Mammary epithelial cell (primary cell): ENCODE data around the gene FARSA.

Experiments used
- EZH2 ChIP-seq: IDR thresholded peaks from 2 replicates; pipeline ENCODE4 v1.6.1; 2012; ENCODE audit warnings: low read length, inconsistent platforms, borderline replicate concordance
- TF ChIP-seq, protein P1 (sequence below), 2 donors: IDR thresholded peaks in 1 of 2; conservative IDR thresholded peaks in 1 of 2; 2 replicates each; pipeline ENCODE4 v1.5.1; 2011 to 2012; ENCODE audit warnings: inconsistent platforms in 2 of 2, low read length in 2 of 2, mild to moderate bottlenecking in 2 of 2, control low read depth in 1 of 2, low read depth in 1 of 2; ENCODE audit not compliant: insufficient read depth in 1 of 2; ENCODE audit errors: extremely low read depth in 1 of 2

DNA sequence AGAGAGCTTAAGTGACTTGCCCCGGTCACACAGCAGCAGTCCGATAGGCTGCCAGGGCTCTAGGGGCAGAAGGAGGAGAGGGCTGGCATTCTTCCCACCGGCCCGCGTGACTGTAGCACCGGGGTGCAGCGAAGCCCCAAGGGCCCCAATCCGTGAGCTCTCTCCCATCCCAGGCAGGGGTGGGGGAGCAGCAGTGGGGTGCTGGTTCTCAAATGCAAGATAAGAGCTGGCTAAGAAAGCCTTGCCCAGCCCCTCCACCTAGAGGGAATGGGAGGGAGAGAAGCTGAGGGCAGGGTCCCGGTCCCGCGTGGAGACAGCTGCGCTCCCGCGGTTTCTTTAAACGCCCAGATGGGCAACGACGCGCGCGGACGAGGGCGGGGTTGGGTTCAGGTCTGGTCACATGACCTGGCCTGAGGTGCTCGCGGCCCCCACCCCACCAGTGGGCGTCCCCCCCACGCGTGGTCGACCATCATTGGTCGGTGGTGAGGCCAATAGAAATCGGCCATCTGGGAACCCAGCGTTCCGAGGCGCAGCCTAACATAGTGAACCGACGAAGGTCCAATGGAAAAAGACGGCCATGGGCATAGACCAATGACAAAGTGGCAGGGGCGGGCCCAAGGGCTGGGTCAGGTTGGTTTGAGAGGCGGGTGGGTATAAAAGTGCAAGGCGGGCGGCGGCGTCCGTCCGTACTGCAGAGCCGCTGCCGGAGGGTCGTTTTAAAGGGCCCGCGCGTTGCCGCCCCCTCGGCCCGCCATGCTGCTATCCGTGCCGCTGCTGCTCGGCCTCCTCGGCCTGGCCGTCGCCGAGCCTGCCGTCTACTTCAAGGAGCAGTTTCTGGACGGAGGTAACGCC is 4.6 kb upstream of the FARSA start, which contains the start of gene CALR:
- TF ChIP-seq, protein P1, sequence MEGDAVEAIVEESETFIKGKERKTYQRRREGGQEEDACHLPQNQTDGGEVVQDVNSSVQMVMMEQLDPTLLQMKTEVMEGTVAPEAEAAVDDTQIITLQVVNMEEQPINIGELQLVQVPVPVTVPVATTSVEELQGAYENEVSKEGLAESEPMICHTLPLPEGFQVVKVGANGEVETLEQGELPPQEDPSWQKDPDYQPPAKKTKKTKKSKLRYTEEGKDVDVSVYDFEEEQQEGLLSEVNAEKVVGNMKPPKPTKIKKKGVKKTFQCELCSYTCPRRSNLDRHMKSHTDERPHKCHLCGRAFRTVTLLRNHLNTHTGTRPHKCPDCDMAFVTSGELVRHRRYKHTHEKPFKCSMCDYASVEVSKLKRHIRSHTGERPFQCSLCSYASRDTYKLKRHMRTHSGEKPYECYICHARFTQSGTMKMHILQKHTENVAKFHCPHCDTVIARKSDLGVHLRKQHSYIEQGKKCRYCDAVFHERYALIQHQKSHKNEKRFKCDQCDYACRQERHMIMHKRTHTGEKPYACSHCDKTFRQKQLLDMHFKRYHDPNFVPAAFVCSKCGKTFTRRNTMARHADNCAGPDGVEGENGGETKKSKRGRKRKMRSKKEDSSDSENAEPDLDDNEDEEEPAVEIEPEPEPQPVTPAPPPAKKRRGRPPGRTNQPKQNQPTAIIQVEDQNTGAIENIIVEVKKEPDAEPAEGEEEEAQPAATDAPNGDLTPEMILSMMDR (conservative IDR thresholded peaks at IDR 0.05 in 1 of 2, IDR thresholded peaks at IDR 0.05 in 1 of 2; ENCODE audit: extremely low read depth in 1 of 2, insufficient read depth in 1 of 2, low read depth in 1 of 2, low read length in 2 of 2): no peak
- no peak for TF ChIP-seq EZH2
